Tibial nerve (tissue), 3 donors: Measurements from ENCODE around the gene GPC6.

Experiments
- POLR2A ChIP-seq, 2 donors: fragments of 450-650 bp; IDR thresholded peaks; one replicate each; pipeline ENCODE4 v1.6.1; 2017; ENCODE audit warnings: antibody characterized with exemption in 2 of 2, mild to moderate bottlenecking in 2 of 2, moderate library complexity in 2 of 2
- TF ChIP-seq, protein P1 (sequence below), 5 experiments: fragments of 200-600 bp in 3 of 5; fragments of 450-650 bp in 2 of 5; sonication (generic) in 3 of 5; IDR thresholded peaks; one replicate each; pipeline ENCODE4 v1.5.1; 2016 to 2019; ENCODE audit warnings: antibody characterized with exemption in 5 of 5, mild to moderate bottlenecking in 3 of 5, moderate library complexity in 2 of 5

DNA sequence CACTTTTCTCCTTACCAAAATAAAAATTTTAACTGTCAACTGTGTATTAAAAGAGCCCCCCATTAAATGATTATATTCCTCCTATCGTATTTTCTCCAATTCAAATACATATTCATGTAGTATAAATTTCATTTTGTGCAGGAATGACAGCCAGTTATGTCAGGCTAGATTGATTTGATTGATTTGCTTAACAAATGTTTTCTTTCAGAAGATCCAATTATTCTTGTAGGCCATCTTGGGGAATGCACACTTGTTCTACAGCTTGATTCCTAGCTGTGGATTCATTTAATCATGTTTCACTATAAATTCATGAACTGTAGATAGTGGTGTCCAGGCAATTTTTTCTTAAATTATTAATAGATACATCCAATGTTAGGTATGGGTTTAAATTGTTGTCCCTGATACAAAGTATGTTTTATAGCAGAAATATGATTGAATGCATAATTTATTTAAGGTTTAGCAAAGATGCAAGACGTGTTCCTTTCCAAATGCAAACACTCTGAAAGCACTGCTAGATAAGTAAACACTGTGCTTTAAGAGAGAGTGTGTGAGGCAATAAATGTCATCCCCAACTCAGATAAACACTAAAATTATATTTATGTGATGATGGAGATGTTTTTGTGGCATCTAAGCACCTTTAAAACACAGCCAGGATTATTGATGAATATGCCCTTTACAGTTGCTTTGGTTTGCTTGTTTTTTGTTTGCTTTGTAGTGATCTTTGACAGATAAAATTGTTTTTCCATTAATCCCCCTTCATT is 721.7 kb downstream of the GPC6 start:
- TF ChIP-seq, protein P1, sequence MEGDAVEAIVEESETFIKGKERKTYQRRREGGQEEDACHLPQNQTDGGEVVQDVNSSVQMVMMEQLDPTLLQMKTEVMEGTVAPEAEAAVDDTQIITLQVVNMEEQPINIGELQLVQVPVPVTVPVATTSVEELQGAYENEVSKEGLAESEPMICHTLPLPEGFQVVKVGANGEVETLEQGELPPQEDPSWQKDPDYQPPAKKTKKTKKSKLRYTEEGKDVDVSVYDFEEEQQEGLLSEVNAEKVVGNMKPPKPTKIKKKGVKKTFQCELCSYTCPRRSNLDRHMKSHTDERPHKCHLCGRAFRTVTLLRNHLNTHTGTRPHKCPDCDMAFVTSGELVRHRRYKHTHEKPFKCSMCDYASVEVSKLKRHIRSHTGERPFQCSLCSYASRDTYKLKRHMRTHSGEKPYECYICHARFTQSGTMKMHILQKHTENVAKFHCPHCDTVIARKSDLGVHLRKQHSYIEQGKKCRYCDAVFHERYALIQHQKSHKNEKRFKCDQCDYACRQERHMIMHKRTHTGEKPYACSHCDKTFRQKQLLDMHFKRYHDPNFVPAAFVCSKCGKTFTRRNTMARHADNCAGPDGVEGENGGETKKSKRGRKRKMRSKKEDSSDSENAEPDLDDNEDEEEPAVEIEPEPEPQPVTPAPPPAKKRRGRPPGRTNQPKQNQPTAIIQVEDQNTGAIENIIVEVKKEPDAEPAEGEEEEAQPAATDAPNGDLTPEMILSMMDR (IDR thresholded peaks at IDR 0.05): no peak
- no peak for TF ChIP-seq POLR2A (IDR thresholded peaks at IDR 0.05)
